Femur (tissue), 1 donor: Measurements from ENCODE around the gene LARGE2.

Experiments used
- DNase-seq: peaks from one replicate; pipeline ENCODE4 v3.0.0-alpha.2; 2017

LARGE2 gene

DNA sequence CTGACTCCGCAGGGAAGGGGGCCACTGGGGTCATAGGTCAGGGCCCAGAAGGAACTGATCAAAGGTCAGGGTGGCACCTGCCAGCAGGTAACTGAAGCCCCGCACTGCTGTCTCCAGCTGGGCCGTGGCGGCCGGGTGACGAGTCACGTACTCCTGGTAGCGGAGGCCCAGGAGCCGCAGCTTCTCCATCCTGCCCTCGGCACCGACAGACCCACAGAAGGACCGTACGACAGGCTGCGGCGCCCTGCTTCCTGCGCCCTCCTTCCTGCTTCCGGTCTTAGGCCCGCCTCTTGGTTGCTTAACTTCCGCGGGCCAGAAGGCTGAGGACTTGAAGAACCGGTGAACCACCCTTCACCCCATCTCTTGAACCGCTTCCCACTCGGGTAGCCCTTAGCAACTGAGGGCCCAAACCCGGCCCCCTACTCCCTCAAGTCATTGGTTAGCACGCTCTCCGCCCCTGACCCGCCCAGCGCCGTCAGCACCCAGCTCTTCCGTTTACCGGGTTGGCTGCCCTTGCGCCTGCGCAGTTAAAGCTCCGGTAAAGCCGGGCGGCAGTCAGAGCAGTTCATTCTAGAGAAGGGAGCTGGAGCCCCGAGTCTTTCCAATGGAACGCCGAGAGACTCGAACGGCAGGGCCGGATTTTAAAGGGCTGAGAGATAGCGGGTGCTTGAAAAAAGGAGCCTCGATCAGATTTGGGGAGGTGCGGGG, 4.7 kb upstream of the LARGE2 start, which contains the start of gene PEX16:
PEX16 (minus strand) TSS at position 255 of the 708 bp plus-strand sequence; CDS start at position 189, 66 bp downstream.
- DNase-seq = peak; percentile 99

DNA sequence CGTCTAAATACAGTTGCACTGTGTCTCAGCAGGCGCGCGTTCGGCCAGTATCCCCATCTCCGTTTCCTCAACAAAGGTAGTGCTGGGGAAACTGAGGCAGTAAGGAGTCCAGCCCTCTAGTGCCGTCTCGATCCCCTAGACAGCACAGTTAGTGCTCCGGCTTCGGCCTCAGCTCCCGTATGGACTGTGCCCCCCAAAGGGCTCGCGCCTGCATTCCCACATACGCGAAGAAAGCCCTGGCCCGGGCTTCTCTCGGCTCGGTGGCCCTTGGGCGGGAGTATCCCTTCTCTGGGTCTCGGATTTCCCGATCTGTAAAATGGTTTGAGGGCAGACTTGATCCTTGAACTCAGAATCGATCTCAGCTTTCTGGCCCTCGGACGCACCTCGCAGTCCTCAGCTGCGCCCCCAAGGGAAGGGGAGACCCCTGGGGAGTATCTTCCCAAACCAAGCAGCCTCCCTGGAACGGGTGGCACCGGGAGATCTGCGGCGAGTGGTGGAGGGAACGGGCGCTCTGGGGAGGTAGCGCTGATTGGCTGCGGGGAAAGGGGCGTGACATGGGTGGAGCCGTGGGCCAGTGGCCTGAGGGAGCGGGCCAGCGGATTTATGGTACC, 4.0 kb upstream of the LARGE2 start:
- DNase-seq = peak; percentile 83

DNA sequence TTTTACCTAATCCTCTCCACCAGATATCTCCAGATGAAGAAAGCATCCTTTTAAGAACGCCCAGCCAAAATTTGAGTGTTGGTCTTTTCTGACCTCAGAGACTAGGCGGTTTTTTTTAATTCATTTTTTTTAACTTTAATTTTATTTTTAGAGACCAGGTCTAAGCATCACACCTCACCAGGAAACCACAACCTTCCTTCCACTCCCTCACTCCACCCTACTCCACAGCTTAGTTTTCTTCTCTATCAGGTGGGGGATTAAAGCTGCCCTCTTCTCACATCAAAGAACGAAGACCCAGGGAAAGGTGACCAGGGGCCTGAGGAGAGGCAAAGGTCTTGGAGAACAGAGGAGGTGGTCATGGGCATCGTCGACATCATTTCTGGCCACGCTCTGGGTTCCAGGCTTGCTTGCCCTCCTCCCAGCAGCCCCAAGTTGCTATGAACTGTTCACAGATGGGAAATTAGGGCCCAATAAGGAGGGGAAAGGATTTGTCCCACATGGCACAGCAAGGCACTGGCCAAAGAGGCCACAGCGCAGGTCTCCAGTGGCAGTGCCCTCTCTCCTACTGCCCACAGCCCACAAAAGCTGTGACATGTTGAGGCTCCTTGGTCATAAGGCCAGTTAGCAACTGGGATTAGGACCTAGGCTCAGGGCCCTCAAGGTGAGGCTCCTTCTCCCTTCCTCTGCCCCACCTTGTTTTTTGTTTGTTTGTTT, 3.3 kb upstream of the LARGE2 start:
- DNase-seq = peak; percentile 30

GRCh38 chr11:45919806-45920530, 2.5 kb upstream of the LARGE2 start:
- peak; percentile 39 for DNase-seq

- DNase-seq = peak; percentile 14
Observed at GRCh38 chr11:45920531-45921477, 1.7 kb upstream of the LARGE2 start.

DNA sequence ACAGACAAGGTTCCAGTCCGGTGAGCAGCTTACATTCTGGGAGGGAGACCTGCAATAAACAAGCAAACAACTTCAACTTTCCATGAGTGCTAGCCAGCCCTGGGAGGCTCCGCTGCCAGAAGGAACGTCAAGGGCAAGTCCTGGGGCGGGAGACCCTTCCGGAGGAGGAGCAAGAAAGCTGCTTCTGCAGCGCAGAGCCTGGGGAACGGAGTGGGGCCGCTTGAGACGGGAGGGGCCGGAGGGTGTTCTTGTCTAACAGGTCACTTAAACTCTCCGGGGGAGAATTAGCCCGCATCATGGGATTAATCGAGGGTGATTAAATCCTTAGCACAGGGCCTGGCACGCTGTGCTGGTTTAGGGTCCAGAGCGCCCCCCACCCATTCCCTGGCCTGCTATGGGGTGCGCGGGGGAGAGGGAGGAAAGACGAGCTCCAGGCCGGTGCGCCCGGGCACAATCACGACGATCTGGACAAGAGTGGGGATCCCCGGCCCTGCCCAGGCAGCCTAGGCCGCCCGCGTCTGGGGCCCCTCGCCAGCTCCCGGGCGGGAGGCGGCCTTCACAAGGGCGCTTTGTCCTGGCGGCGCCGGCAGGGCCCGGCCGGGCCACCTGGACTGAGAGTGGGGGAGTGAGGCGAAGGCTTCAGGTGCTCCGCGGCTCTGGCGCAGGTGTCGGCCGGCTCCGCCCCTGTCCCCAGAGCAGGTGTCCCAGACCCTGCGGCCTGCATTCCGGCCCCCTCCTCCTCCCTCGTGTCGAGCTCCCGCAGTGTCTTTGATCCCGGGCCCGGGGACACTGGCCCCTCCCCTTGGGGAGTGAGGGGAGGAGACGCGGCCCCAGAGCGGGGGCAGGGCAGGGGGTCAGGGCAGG, 663 bp upstream of the LARGE2 start:
- DNase-seq = peak; percentile 61

DNA sequence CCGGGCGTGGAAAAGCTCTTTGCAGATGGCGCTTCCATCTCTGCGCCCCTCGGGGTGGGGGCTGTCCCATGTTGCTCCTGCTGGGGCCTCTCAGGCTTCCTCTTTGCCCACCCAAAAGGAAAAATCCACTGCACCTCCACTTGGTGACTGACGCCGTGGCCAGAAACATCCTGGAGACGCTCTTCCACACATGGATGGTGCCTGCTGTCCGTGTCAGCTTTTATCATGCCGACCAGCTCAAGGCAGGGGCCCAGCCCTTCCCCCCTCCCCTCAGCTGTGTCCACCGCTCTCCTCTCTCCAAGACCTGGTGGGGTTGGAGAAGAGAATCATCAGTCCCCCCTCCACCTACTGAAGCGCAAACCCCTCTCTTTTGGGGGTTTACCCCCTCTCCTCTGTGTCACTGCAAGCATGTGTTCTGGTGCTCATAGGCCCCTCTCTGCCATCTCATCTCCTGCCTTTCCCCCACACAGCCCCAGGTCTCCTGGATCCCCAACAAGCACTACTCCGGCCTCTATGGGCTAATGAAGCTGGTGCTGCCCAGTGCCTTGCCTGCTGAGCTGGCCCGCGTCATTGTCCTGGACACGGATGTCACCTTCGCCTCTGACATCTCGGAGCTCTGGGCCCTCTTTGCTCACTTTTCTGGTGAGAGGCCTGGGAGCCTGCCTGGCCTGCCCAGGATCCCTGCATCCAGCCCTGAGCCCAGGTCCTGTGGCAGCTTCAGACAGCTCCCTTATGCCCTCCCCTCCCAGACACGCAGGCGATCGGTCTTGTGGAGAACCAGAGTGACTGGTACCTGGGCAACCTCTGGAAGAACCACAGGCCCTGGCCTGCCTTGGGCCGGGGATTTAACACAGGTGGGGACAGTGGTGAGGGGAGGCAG, 1.8 kb downstream of the LARGE2 start:
- peak; percentile 16 for DNase-seq

GRCh38 chr11:45924927-45925326, 2.5 kb downstream of the LARGE2 start:
- DNase-seq = no peak

DNA sequence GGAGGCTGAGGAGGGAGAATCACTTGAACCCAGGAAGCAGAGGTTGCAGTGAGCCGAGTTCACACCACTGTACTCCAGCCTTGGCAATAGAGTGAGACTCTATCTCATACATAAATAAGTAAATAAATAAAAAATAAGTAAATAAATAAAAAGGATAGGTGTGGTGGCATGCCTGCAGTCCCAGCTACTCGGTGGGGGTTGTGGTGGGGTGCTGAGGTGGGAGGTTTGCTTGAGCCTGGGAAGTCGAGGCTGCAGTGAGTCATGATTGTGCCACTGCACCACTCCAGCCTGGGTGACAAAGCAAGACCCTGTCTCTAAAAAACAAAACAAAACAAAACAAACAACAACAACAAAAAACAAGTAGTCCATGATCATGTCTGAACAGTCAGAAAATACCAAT, 3.1 kb downstream of the LARGE2 start:
- DNase-seq = no peak

DNA sequence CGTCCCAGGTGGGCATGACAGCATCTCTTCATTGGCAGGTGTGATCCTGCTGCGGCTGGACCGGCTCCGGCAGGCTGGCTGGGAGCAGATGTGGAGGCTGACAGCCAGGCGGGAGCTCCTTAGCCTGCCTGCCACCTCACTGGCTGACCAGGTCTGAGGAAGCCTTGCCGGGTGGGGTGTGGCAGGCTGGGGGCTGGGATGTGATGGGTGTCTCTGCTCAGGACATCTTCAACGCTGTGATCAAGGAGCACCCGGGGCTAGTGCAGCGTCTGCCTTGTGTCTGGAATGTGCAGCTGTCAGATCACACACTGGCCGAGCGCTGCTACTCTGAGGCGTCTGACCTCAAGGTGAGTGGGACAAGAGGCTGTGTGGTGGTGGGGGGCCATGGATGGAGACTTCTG, 3.5 kb downstream of the LARGE2 start:
- no peak for DNase-seq

GRCh38 chr11:45926536-45927331, 4.3 kb downstream of the LARGE2 start:
- no peak for DNase-seq

DNA sequence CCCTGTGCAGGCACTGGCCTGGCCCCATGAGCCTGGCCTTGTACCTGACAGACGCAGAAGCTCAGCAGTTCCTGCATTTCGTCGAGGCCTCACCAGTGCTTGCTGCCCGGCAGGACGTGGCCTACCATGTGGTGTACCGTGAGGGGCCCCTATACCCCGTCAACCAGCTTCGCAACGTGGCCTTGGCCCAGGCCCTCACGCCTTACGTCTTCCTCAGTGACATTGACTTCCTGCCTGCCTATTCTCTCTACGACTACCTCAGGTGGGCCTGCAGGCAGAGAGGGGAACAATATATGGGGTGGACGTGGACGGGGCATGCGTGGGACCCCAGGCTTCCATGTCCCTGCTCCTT, 4.9 kb downstream of the LARGE2 start:
- DNase-seq = no peak

DNA sequence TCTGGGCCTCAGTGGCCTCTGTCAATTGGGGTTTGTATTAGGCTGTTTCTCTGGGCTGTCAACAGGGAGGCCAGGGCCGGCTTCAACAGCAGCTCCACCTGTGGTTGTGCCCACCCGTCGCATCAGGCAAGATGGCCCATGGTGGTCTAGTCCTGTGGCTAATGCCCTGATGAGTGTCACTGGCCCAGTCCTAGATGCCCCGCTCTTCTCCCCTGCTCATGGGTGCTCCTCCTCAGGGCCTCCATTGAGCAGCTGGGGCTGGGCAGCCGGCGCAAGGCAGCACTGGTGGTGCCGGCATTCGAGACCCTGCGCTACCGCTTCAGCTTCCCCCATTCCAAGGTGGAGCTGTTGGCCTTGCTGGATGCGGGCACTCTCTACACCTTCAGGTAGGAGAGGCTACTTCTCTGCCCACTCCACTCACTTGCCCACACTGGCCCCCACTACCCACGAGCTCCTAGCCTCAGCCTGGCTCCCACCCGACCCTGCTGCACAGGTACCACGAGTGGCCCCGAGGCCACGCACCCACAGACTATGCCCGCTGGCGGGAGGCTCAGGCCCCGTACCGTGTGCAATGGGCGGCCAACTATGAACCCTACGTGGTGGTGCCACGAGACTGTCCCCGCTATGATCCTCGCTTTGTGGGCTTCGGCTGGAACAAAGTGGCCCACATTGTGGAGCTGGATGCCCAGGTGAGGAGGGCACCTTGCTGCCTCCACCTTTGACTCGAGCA, 5.4 kb downstream of the LARGE2 start:
- no peak for DNase-seq

DNA sequence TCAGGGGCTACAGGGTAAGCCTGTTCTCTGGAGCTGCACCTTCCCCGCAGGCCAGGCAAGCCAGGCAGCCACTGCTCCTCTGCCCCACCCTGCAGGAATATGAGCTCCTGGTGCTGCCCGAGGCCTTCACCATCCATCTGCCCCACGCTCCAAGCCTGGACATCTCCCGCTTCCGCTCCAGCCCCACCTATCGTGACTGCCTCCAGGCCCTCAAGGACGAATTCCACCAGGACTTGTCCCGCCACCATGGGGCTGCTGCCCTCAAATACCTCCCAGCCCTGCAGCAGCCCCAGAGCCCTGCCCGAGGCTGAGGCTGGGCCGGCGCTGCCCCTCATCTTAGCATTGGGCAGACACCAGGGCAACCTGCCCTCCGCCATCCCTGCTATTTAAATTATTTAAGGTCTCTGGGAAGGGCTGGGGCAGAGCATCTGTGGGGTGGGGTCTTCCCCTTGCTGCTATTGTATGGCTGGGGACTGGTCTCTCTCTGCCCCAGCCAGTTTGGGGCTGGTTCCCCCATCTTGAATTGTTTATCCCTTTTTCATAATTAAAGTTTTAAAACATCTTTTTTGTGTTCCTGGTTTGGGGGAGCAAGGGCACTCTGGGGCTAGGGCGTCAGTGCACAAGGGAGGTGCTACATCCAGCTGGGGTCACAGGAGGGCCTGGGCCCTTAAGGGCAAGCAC, 6.2 kb downstream of the LARGE2 start:
- DNase-seq = no peak

DNA sequence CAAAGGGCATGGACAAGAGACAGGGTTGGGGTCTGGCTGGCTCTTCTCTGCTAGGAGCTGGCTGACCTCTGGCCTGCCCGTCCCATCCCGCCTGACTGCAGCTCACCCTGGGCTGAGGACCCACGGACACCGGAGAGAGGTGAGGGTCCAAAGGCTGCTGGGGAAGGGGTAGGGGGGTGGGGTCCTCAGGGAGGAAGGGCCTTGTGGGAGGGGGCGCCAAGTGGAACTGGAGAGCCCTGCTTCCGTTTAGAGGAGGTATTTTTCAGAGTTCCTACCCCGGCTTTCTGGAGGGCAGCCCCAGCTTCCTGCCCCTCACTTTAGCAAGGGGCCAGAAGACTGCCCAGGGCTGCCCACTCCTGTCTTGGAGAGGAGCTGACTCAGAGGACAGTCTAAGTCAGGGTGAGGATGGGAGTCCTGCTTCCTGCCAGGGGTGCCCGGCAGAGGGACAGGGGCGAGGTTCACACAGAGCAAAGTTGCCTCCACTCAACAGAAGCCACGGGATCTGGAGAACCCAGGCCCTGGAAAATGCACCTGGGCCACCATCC, 7.1 kb downstream of the LARGE2 start:
- DNase-seq = no peak

DNA sequence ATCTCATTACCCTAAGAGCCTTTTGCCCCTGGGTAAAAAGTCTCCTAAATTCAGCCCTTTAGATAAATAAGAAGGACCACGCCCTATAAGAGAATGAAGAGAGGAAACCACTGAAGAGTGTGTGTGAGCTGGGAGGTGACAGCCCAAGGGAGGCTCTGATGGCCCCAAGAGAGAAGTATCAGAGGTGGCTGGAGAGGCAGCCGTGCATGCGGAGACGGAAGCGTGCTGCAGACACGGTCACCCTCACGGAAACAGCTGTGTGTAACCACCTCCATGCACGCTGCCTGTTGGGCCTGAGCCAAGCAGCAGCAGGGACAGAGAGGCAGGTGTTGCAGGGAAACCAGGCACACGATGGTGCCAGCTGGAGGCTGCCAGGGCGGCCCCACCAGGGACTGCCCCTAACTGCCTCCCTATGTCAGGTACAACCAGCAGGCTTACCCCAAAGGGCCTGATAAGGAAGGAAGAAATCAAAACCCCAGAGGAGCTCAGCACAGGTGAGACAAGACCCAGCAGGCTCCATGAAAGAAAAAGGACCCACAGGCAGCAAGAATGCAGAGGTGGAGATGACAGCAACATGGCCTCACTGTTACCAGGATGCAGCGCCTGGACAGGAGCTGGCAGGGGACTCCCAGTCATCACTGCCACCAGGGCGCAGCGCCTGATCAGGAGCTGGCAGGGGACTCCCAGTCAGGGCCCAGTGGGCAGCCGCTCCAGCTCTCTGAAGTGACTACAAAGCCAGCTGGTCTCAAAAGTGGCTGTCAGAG, 7.8 kb downstream of the LARGE2 start:
- DNase-seq = no peak
